ENCODE data around the gene IGF2R.

The IGF2R gene

DNA sequence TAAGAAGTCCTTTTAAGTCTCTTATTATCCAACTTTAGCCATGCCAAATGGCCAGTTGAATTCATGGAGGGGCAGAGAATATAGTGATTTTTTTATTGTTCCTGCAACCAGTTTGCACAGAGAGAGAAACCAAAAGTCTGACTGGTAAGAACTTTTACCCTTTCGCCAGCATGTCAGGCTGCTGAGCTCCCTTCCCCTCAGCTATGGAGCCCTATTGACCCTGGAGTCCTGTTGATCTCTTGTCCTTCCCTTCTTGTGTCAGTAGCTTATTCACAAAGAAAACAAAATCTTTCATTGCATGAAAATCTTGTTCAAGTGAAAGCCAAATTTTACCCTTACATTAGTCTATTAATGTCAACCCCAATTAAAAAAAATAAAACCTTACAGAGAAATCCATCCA is 151.2 kb downstream of the IGF2R start:
- Histone ChIP-seq H3K27ac (ENCODE audit: low read depth, low read length) (no peak overlapping the region), H3K36me3 (ENCODE audit: control insufficient read depth, low read length) (no peaks in the 10 kb centered on the region), H3K27me3 (ENCODE audit: control insufficient read depth, low read length) (no peaks in the 10 kb centered on the region), H3K4me2 (ENCODE audit: low read length) (no peak overlapping the region), H3K9me3 (ENCODE audit: control insufficient read depth, insufficient read depth, low read length) (peaks cover 17% of the 10 kb centered on the region; the same call in 1 of the 2 replicates), H4K20me1 (ENCODE audit: control insufficient read depth, insufficient read depth, low read depth, low read length) (no peaks in the 10 kb centered on the region), H3K4me3 (ENCODE audit: low read length) (no peak overlapping the region), H3K4me1 (ENCODE audit: control insufficient read depth, low read length) (no peaks in the 10 kb centered on the region), H3F3A (ENCODE audit: control insufficient read depth, insufficient read depth) (no peaks in the 10 kb centered on the region), H3K79me2 (ENCODE audit: control insufficient read depth, low read length) (no peaks in the 10 kb centered on the region), H3K9me2 (replicated peaks; ENCODE audit: control insufficient read depth, low read length) (no peaks in the 10 kb centered on the region)
- TF ChIP-seq, protein P1, sequence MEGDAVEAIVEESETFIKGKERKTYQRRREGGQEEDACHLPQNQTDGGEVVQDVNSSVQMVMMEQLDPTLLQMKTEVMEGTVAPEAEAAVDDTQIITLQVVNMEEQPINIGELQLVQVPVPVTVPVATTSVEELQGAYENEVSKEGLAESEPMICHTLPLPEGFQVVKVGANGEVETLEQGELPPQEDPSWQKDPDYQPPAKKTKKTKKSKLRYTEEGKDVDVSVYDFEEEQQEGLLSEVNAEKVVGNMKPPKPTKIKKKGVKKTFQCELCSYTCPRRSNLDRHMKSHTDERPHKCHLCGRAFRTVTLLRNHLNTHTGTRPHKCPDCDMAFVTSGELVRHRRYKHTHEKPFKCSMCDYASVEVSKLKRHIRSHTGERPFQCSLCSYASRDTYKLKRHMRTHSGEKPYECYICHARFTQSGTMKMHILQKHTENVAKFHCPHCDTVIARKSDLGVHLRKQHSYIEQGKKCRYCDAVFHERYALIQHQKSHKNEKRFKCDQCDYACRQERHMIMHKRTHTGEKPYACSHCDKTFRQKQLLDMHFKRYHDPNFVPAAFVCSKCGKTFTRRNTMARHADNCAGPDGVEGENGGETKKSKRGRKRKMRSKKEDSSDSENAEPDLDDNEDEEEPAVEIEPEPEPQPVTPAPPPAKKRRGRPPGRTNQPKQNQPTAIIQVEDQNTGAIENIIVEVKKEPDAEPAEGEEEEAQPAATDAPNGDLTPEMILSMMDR (IDR thresholded peaks at IDR 0.05; ENCODE audit: low read depth, low read length, poor library complexity, severe bottlenecking): no peak

DNA sequence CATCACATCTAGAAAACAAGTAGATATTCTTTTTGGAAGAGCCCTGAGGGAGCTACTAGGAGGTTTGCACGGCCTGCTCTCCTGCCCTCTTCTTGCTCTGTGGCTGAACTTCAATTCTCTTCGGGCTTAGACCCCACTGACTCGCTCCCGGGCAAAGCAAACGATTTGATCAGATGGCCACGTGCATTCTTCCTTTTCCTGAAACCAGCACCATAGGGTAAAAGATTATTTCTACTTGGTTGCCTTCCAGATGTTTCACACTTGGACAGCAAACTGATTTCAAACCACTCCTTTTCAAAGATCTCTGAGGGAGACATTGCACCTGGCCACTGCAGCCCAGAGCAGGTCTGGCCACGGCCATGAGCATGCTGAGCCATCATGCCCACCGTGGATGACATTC is 152.7 kb downstream of the IGF2R start, which contains the start of gene SLC22A1:
SLC22A1 (plus strand) TSS at position 258 of the 400 bp plus-strand sequence; CDS start at position 379, 121 bp downstream.
- Histone ChIP-seq H3K9me2 (replicated peaks; ENCODE audit: control insufficient read depth, low read length) (no peaks in the 10 kb centered on the region), H3F3A (ENCODE audit: control insufficient read depth, insufficient read depth) (no peaks in the 10 kb centered on the region), H3K36me3 (ENCODE audit: control insufficient read depth, low read length) (no peaks in the 10 kb centered on the region), H3K4me2 (ENCODE audit: low read length) (no peak within 1 kb of the TSS), H3K27ac (ENCODE audit: low read depth, low read length) (no peak within 1 kb of the TSS), H3K27me3 (ENCODE audit: control insufficient read depth, low read length) (no peaks in the 10 kb centered on the region), H3K9me3 (ENCODE audit: control insufficient read depth, insufficient read depth, low read length) (peaks cover 17% of the 10 kb centered on the region; the same call in 1 of the 2 replicates), H3K79me2 (ENCODE audit: control insufficient read depth, low read length) (no peaks in the 10 kb centered on the region), H3K4me1 (ENCODE audit: control insufficient read depth, low read length) (no peaks in the 10 kb centered on the region), H4K20me1 (ENCODE audit: control insufficient read depth, insufficient read depth, low read depth, low read length) (no peaks in the 10 kb centered on the region), H3K4me3 (ENCODE audit: low read length) (no peak within 1 kb of the TSS)
- TF ChIP-seq, protein P1 (IDR thresholded peaks at IDR 0.05; ENCODE audit: low read depth, low read length, poor library complexity, severe bottlenecking): no peak

DNA sequence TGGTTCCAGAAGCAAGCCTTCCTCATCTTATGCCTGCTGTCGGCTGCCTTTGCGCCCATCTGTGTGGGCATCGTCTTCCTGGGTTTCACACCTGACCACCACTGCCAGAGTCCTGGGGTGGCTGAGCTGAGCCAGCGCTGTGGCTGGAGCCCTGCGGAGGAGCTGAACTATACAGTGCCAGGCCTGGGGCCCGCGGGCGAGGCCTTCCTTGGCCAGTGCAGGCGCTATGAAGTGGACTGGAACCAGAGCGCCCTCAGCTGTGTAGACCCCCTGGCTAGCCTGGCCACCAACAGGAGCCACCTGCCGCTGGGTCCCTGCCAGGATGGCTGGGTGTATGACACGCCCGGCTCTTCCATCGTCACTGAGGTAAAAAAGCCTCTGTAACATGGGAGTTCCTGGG is 153.1 kb downstream of the IGF2R start:
- H3K9me3 ChIP-seq (ENCODE audit: control insufficient read depth, insufficient read depth, low read length): peaks cover 16% of the 10 kb centered on the region; the same call in 1 of the 2 replicates
- no peaks in the 10 kb centered on the region for H3K9me2 ChIP-seq (replicated peaks; ENCODE audit: control insufficient read depth, low read length)
- no peak overlapping the region for H3K4me3 ChIP-seq (ENCODE audit: low read length)
- H3K4me2 ChIP-seq (ENCODE audit: low read length): no peak overlapping the region
- no peaks in the 10 kb centered on the region for H4K20me1 ChIP-seq (ENCODE audit: control insufficient read depth, insufficient read depth, low read depth, low read length)
- no peak for TF ChIP-seq EZH2phosphoT487 (IDR thresholded peaks at IDR 0.05; ENCODE audit: borderline replicate concordance, low read length)
- TF ChIP-seq, protein P1 (IDR thresholded peaks at IDR 0.05; ENCODE audit: low read depth, low read length, poor library complexity, severe bottlenecking): no peak
- no peaks in the 10 kb centered on the region for H3F3A ChIP-seq (ENCODE audit: control insufficient read depth, insufficient read depth)
- H3K36me3 ChIP-seq (ENCODE audit: control insufficient read depth, low read length): no peaks in the 10 kb centered on the region
- H3K4me1 ChIP-seq (ENCODE audit: control insufficient read depth, low read length): no peaks in the 10 kb centered on the region
- H3K27ac ChIP-seq (ENCODE audit: low read depth, low read length): no peak overlapping the region
- no peaks in the 10 kb centered on the region for H3K27me3 ChIP-seq (ENCODE audit: control insufficient read depth, low read length)
- no peaks in the 10 kb centered on the region for H3K79me2 ChIP-seq (ENCODE audit: control insufficient read depth, low read length)

DNA sequence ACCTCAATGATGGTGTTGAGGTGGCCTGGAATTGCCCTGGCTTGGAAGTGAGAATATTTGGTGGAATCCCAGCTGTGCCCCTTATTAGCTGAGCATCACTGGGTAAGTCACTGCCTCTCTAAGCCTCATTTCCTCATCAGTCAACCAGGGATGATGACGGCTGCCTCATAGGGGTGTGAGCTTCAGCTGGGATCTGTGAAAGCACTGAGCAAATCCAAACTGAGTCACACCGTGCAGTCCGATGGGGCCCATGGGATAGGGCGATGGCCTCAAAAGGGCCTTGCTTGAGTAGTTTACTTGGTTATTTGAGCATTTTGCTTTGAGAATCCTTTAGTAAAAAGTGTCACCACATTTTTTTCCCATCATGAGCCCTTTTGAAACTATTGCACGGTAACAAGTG is 153.9 kb downstream of the IGF2R start:
- no peaks in the 10 kb centered on the region for H3K9me2 ChIP-seq (replicated peaks; ENCODE audit: control insufficient read depth, low read length)
- H3K9me3 ChIP-seq (ENCODE audit: control insufficient read depth, insufficient read depth, low read length): peaks cover 8% of the 10 kb centered on the region; the same call in 1 of the 2 replicates
- no peak overlapping the region for H3K27ac ChIP-seq (ENCODE audit: low read depth, low read length)
- H3K4me1 ChIP-seq (ENCODE audit: control insufficient read depth, low read length): no peaks in the 10 kb centered on the region
- no peaks in the 10 kb centered on the region for H4K20me1 ChIP-seq (ENCODE audit: control insufficient read depth, insufficient read depth, low read depth, low read length)
- H3F3A ChIP-seq (ENCODE audit: control insufficient read depth, insufficient read depth): no peaks in the 10 kb centered on the region
- no peaks in the 10 kb centered on the region for H3K36me3 ChIP-seq (ENCODE audit: control insufficient read depth, low read length)
- no peak overlapping the region for H3K4me2 ChIP-seq (ENCODE audit: low read length)
- no peak overlapping the region for H3K4me3 ChIP-seq (ENCODE audit: low read length)
- TF ChIP-seq, protein P1 (IDR thresholded peaks at IDR 0.05; ENCODE audit: low read depth, low read length, poor library complexity, severe bottlenecking): no peak
- TF ChIP-seq EZH2phosphoT487 (IDR thresholded peaks at IDR 0.05; ENCODE audit: borderline replicate concordance, low read length): no peak
- no peaks in the 10 kb centered on the region for H3K27me3 ChIP-seq (ENCODE audit: control insufficient read depth, low read length)
- H3K79me2 ChIP-seq (ENCODE audit: control insufficient read depth, low read length): no peaks in the 10 kb centered on the region
